RWPE2 (cell line): ENCODE results near the gene YJU2.

Source experiments
- ATAC-seq: fragments of 200-7000 bp; cut with Tn5 transposase; 3 replicates; pipeline ENCODE4 v1.9.1; 2021; ENCODE audit warnings: low read depth
- DNase-seq: peaks from one replicate; pipeline ENCODE4 v3.0.0-alpha.2; 2020; ENCODE audit warnings: low spot score
- H3K27ac ChIP-seq: fragments of 450-650 bp; 2 replicates; pipeline ENCODE4 v1.5.1; 2017; ENCODE audit warnings: mild to moderate bottlenecking; ENCODE audit not compliant: poor library complexity, severe bottlenecking
- H3K27me3 ChIP-seq: fragments of 250-450 bp; sonication (Bioruptor Pico); 2 replicates; pipeline ENCODE4 v1.5.1; 2021; ENCODE audit warnings: mild to moderate bottlenecking, moderate library complexity; ENCODE audit not compliant: insufficient read depth, poor library complexity, severe bottlenecking
- H3K36me3 ChIP-seq: fragments of 250-450 bp; sonication (Bioruptor Pico); 2 replicates; pipeline ENCODE4 v1.5.1; 2020; ENCODE audit warnings: low read depth, mild to moderate bottlenecking, moderate library complexity
- H3K4me1 ChIP-seq: fragments of 250-450 bp; sonication (Bioruptor Pico); 2 replicates; pipeline ENCODE4 v1.5.1; 2021; ENCODE audit warnings: mild to moderate bottlenecking, moderate library complexity; ENCODE audit not compliant: insufficient read depth, poor library complexity, severe bottlenecking
- H3K4me3 ChIP-seq: fragments of 250-450 bp; sonication (Bioruptor Pico); 2 replicates; pipeline ENCODE4 v1.5.1; 2021; ENCODE audit warnings: mild to moderate bottlenecking, moderate library complexity; ENCODE audit not compliant: severe bottlenecking
- H3K9me3 ChIP-seq: fragments of 250-450 bp; sonication (Bioruptor Pico); 2 replicates; pipeline ENCODE4 v1.5.1; 2021; ENCODE audit warnings: mild to moderate bottlenecking, moderate library complexity; ENCODE audit not compliant: severe bottlenecking
- TF ChIP-seq, protein P1 (sequence below): fragments of 450-650 bp; IDR thresholded peaks from one replicate; pipeline ENCODE4 v1.5.1; 2017; ENCODE audit warnings: mild to moderate bottlenecking, moderate library complexity; ENCODE audit not compliant: poor library complexity, severe bottlenecking

YJU2 gene

GRCh38 chr19:4302243-4302640 lies 55.4 kb downstream of the YJU2 start, which contains the start of gene TMIGD2:
TMIGD2 (minus strand) TSS chr19:4302389; CDS start chr19:4302385, 4 bp downstream.
- ATAC-seq (no peak), DNase-seq (no peak)
- H3K4me3 ChIP-seq, result no peak within 1 kb of the TSS
- no peaks in the 10 kb centered on the region for H3K36me3 ChIP-seq
- H3K4me1 ChIP-seq, result no peaks in the 10 kb centered on the region
- no peak within 1 kb of the TSS for H3K27ac ChIP-seq
- TF ChIP-seq, protein P1, sequence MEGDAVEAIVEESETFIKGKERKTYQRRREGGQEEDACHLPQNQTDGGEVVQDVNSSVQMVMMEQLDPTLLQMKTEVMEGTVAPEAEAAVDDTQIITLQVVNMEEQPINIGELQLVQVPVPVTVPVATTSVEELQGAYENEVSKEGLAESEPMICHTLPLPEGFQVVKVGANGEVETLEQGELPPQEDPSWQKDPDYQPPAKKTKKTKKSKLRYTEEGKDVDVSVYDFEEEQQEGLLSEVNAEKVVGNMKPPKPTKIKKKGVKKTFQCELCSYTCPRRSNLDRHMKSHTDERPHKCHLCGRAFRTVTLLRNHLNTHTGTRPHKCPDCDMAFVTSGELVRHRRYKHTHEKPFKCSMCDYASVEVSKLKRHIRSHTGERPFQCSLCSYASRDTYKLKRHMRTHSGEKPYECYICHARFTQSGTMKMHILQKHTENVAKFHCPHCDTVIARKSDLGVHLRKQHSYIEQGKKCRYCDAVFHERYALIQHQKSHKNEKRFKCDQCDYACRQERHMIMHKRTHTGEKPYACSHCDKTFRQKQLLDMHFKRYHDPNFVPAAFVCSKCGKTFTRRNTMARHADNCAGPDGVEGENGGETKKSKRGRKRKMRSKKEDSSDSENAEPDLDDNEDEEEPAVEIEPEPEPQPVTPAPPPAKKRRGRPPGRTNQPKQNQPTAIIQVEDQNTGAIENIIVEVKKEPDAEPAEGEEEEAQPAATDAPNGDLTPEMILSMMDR, result no peak
- H3K9me3 ChIP-seq, result no peaks in the 10 kb centered on the region
- no peaks in the 10 kb centered on the region for H3K27me3 ChIP-seq

- no peaks in the 10 kb centered on the region for H3K9me3 ChIP-seq
- ATAC-seq (no peak), DNase-seq (no peak)
- H3K36me3 ChIP-seq, result no peaks in the 10 kb centered on the region
- H3K4me1 ChIP-seq, result no peaks in the 10 kb centered on the region
- peak overlapping the region; percentile 41 for H3K4me3 ChIP-seq
- no peaks in the 10 kb centered on the region for H3K27me3 ChIP-seq
- TF ChIP-seq, protein P1, result no peak
- no peak overlapping the region for H3K27ac ChIP-seq
Measured at GRCh38 chr19:4303819-4304537, 57.1 kb downstream of the YJU2 start.

DNA sequence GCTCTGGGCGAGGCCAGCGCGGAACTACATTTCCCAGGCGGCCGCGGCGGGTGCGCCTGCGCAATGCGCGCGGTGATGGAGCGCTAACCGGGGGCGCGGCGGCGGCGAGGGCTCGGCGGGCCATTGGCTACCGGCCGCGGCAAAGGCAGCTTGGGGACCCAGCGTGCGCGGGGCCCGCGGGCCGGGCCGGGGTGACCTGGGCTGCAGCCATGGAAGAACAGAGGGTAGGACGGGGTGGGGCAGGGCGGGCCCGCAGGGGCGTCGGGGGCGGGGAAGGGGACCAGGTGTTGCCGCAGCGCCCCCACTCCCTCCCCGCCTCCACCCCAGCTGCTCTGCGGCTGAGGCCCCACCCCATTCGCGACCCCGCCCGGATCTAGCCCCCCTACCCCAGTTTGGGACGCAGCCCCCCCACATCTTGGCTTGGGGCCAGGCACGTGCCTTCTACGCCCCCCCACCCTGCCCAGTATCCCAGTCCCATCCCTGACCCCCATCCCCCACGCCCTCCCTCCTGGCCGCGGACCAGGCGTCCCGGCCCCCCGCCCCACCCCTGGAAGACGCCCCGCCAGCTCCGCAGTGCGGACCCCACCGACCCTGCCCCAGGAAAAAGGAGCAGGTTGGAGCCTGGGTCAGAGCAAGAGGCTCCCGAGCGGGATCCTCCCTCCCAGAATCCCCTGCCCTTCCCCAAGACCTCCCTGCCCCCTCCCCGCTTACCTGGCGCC lies 57.8 kb downstream of the YJU2 start, which contains the start of gene FSD1:
TSS of gene FSD1 (plus strand) at position 61 of the 719 bp plus-strand sequence. CDS start at position 210, 149 bp downstream.
- Histone ChIP-seq H3K27ac (no peak within 1 kb of the TSS), H3K4me3 (peak within 1 kb of the TSS; percentile 41), H3K9me3 (no peaks in the 10 kb centered on the region), H3K27me3 (no peaks in the 10 kb centered on the region), H3K4me1 (no peaks in the 10 kb centered on the region), H3K36me3 (no peaks in the 10 kb centered on the region)
- DNase-seq, result no peak
- TF ChIP-seq, protein P1, result no peak
- peak; percentile 76 for ATAC-seq

DNA sequence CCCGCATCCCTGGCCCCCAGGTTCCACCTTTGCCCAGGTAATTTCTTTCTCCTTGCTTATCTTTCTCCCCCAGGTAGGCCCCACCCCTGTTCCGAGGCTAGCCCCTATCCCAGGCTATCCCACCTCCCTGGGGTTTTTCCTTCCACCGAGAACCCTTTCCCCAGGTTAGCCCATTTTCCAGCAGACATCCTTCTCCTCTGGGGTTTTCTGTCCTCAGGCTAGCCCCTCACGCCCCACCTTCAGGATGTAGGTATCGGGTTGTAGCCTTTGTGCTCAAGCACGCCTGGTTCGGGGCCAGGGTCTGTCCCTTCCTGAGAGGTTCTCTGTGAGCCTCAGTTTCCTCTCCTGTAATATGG lies 58.4 kb downstream of the YJU2 start:
- Histone ChIP-seq H3K36me3 (peaks cover under 1% of the 10 kb centered on the region; the same call in 1 of the 2 replicates), H3K27ac (no peak overlapping the region), H3K4me1 (no peaks in the 10 kb centered on the region), H3K9me3 (no peaks in the 10 kb centered on the region), H3K4me3 (no peak overlapping the region), H3K27me3 (no peaks in the 10 kb centered on the region)
- ATAC-seq (no peak), DNase-seq (no peak)
- TF ChIP-seq, protein P1, result no peak

DNA sequence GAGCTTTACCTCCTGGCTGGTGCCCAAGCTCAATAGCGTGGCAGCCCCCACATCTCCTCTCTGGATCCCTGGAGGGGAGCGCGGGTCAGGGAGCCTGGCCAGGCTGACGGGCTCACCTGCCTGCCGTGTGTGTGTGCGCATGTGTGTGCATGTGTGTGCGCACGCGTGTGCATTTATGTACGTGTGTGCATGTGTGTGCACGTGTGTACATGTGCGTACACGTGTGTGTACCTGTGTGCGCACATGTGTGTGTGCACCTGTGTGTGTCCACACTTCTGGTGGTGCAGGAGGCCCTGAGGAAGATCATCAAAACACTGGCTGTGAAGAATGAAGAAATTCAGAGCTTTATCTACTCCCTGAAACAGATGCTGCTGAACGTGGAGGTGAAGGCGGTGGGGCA lies 58.8 kb downstream of the YJU2 start:
- TF ChIP-seq, protein P1, result no peak
- Histone ChIP-seq H3K4me1 (no peaks in the 10 kb centered on the region), H3K27ac (no peak overlapping the region), H3K4me3 (no peak overlapping the region), H3K9me3 (no peaks in the 10 kb centered on the region), H3K27me3 (no peaks in the 10 kb centered on the region), H3K36me3 (peaks cover 5% of the 10 kb centered on the region; the same call in 1 of the 2 replicates)
- ATAC-seq (no peak), DNase-seq (no peak)
